Heart left ventricle (tissue), 13 donors: ENCODE results near the gene MRPL17.

Experiments
- CTCF ChIP-seq, 12 donors: fragments of 200-600 bp; sonication (generic) in 4 of 12; IDR thresholded peaks; one replicate each; pipeline versions ENCODE4 v1.5.0 to v1.8.0; 2018 to 2022; ENCODE audit warnings: antibody characterized with exemption in 12 of 12, mild to moderate bottlenecking in 5 of 12
- POLR2A ChIP-seq, 2 donors: fragments of 450-650 bp; IDR thresholded peaks; one replicate each; pipeline ENCODE4 v1.6.1; 2017; ENCODE audit warnings: antibody characterized with exemption in 2 of 2, mild to moderate bottlenecking in 2 of 2, moderate library complexity in 2 of 2
- donor health status: ischemic (EF 13 %, LVEDD 7.1; RV severe dilation, severe dysfunction).
- donor health status: DM: no; HTN: yes; CAD: no.
- donor health status: DM: no; HTN: no; CAD: no.
- donor health status: ischemic (EF 25% LVEDD 6.9; RV normal size, moderate dysfunction).
- donor health status: ischemic (EF 25% LVEDD 5.7; RV mildly dilated, moderate dysfunction).
- donor health status: ischemic (EF 35%, LVEDD 5.7; RV mildly dilated, moderate dysfunction).
- donor health status: nonischemic (EF 11% LVEDD 7.7; RV severe dilation, severe dysfunction).
- donor health status: DM: yes; HTN: yes; CAD: no.
- donor health status: PGD.
- donor health status: ischemic (EF 29% LVEDD 5.4; RV normal size, mild dysfunction).
- donor health status: nonischemic (EF 23%, LVEDD 6.1; RV moderate dilation, normal function).

- TF ChIP-seq CTCF (IDR thresholded peaks at IDR 0.05) (no peak), POLR2A (IDR thresholded peaks at IDR 0.05) (no peak)
These were observed 44.7 kb downstream of the MRPL17 start for GRCh38 chr11:6638429-6638828.
